Suprapubic skin (tissue), 4 donors: ENCODE results near the gene NFIA. TPM values are rescaled to one million over a fixed set of nuclear protein-coding genes. Genes with fewer than 3 reads are reported as not detected.

ENCODE experiments used
- DNase-seq, 2 donors: peaks; one replicate each; pipeline ENCODE4 v3.0.0-alpha.2; 2019; ENCODE audit warnings: low spot score in 2 of 2
- H3K27ac ChIP-seq: fragments of 200-600 bp; sonication (generic); one replicate; pipeline ENCODE4 v1.5.1; 2019
- H3K27me3 ChIP-seq: fragments of 200-600 bp; sonication (generic); one replicate; pipeline ENCODE4 v1.5.1; 2019
- H3K36me3 ChIP-seq: fragments of 200-600 bp; sonication (generic); one replicate; pipeline ENCODE4 v1.5.1; 2019
- H3K4me1 ChIP-seq: fragments of 200-600 bp; sonication (generic); one replicate; pipeline ENCODE4 v1.5.1; 2019
- H3K4me3 ChIP-seq: fragments of 200-600 bp; sonication (generic); one replicate; pipeline ENCODE4 v1.5.1; 2019; ENCODE audit warnings: mild to moderate bottlenecking
- H3K9me3 ChIP-seq: fragments of 200-600 bp; sonication (generic); one replicate; pipeline ENCODE4 v1.5.1; 2019
- EP300 ChIP-seq: sonication (generic); formaldehyde crosslinking; IDR thresholded peaks from one replicate; pipeline ENCODE4 v1.6.1; 2017; ENCODE audit warnings: antibody characterized with exemption
- POLR2A ChIP-seq, 2 donors: fragments of 450-650 bp; IDR thresholded peaks; one replicate each; pipeline ENCODE4 v1.6.1; 2017; ENCODE audit warnings: antibody characterized with exemption in 2 of 2, mild to moderate bottlenecking in 2 of 2, moderate library complexity in 2 of 2
- POLR2AphosphoS5 ChIP-seq, 3 donors: sonication (generic); formaldehyde crosslinking; IDR thresholded peaks; one replicate each; pipeline ENCODE4 v1.6.1; 2017; ENCODE audit warnings: antibody characterized with exemption in 3 of 3
- WGBS: methylation state at CpG from one replicate; pipeline ENCODE4 v1.1.5; 2018; 5-methylcytosine and 5-hydroxymethylcytosine counted together
- total RNA-seq, 4 donors: library from RNA; depleted of rRNA; stranded (reverse); fragments of >200 nt; gene quantifications; one replicate each; pipeline ENCODE4 v1.1.0, GENCODE V29; 2016
- TF ChIP-seq, protein P1 (sequence below), 2 donors: fragments of 200-600 bp in 1 of 2; fragments of 450-650 bp in 1 of 2; sonication (generic) in 1 of 2; IDR thresholded peaks; one replicate each; pipeline ENCODE4 v1.5.1; 2016 to 2019; ENCODE audit warnings: antibody characterized with exemption in 2 of 2, mild to moderate bottlenecking in 1 of 2, moderate library complexity in 1 of 2

Gene NFIA
- total RNA-seq, 4 donors from 2014 or later, result 30.1 to 54.2 (median 48.2) TPM

DNA sequence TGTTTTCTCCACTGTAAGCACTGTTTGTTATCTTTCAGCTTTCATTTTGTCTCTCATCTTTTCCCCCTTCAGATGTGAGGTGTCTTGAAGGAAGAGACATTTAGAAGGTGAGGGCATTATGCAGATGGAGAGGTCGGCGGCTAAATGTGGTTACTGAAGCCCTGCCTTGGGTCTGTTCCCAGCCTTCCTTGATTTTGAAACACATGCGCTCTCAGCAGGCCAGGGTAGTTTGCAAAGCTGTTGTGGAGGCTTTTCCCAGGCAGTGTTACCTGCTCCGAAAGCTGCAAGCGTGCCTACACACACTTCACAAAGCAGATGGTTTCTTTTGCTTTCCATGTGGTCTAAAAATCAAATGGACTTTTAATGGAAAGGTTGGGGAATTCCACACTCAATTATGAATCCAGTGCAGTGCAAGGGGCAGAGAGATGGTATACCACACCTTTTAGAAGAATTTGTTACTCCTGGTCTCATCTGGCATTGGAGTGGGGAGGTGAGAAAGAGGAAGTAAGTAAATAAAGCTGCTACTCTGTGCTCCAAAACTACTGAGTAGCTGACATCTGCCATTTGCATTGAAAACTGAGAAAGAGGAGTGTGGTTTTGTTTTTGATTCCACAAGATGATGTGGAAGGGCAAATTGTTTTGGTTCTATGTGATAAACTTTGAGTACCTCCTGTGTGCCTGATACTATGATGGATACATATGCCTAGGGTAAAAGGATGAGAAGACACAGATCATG is 91.9 kb downstream of the NFIA start:
- Histone ChIP-seq H3K36me3 (no peaks in the 10 kb centered on the region), H3K9me3 (no peaks in the 10 kb centered on the region), H3K27ac (no peak overlapping the region), H3K4me3 (no peak overlapping the region), H3K4me1 (peaks cover 54% of the 10 kb centered on the region), H3K27me3 (no peaks in the 10 kb centered on the region)
- WGBS, result 90% methylated on average over 5 of the region's 5 CpGs
- TF ChIP-seq POLR2A (IDR thresholded peaks at IDR 0.05), result no peak
- TF ChIP-seq POLR2AphosphoS5 (IDR thresholded peaks at IDR 0.05), result no peak
- no peak for TF ChIP-seq EP300
- TF ChIP-seq, protein P1, sequence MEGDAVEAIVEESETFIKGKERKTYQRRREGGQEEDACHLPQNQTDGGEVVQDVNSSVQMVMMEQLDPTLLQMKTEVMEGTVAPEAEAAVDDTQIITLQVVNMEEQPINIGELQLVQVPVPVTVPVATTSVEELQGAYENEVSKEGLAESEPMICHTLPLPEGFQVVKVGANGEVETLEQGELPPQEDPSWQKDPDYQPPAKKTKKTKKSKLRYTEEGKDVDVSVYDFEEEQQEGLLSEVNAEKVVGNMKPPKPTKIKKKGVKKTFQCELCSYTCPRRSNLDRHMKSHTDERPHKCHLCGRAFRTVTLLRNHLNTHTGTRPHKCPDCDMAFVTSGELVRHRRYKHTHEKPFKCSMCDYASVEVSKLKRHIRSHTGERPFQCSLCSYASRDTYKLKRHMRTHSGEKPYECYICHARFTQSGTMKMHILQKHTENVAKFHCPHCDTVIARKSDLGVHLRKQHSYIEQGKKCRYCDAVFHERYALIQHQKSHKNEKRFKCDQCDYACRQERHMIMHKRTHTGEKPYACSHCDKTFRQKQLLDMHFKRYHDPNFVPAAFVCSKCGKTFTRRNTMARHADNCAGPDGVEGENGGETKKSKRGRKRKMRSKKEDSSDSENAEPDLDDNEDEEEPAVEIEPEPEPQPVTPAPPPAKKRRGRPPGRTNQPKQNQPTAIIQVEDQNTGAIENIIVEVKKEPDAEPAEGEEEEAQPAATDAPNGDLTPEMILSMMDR (IDR thresholded peaks at IDR 0.05), result no peak
- DNase-seq, result no peak

DNA sequence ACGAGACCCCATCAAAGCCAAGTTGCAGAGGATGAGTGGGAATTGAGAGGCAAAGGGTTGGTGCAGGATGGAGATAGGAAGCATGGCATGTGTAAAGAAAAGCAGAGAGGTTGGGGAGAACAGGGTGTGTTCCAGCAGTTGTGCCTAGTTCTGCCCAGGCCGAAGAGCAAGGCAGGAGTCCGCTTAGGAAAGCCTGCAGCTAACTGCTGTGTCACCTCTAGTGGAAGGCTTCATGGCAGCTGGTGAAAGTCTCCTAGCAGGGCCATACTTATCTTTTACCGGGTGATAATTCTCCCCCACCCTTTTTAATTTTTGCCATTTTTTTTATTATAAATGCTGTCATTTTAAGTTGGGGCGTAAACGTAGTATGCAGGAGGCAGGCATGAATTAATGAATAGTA is 93.6 kb downstream of the NFIA start:
- no peak for DNase-seq
- no peaks in the 10 kb centered on the region for H3K9me3 ChIP-seq
- no peaks in the 10 kb centered on the region for H3K27me3 ChIP-seq
- no peaks in the 10 kb centered on the region for H3K36me3 ChIP-seq
- H3K4me3 ChIP-seq, result no peak overlapping the region
- TF ChIP-seq POLR2AphosphoS5 (IDR thresholded peaks at IDR 0.05) (no peak), POLR2A (IDR thresholded peaks at IDR 0.05) (no peak), EP300 (no peak)
- TF ChIP-seq, protein P1 (IDR thresholded peaks at IDR 0.05), result no peak
- H3K4me1 ChIP-seq, result peaks cover 43% of the 10 kb centered on the region
- H3K27ac ChIP-seq, result no peak overlapping the region
- 91% methylated on average over 6 of the region's 6 CpGs for WGBS

DNA sequence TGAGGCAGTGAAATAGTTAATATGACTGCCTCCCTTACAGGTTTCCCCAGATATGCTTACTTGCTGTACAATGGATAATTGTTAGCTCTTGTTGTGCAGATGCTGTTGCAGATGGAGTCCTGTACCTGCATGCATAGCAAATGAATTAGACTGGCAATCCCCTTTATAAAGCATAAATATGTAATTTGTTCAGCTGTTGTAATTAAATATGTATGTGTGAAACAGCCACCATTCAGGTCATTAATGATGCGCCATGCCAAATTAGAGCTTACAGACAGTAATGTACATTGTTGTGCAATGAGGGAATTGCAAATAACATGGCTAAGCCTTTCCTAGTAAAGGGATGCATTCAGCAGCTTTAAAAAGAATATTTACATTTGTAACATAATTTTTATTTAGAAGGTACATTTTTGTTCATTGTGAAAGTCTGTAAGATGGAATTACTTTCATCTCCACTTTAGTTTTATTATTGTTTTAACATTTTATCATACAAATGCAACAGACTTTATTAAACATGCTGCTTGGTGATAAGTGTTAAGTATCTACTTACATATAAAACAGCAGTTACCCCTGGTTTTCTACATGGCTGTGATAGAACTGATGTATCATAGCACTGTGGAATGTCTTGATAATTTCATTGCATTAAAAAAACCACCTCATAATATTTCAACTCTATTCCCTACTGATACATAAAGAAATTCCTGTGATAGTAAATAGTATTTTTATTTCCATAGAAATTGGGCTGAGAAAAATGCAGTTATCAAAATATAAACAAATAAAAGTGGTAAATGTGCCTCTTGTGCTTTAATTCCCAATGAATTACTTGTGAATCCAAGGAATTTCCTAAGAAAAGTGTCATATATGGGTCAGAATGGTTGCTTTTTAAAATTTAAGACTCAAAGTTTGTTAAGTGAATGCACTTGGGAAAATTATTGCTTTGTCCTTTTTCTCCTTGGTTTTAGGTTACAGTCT is 99.0 kb downstream of the NFIA start:
- Histone ChIP-seq H3K27me3 (no peaks in the 10 kb centered on the region), H3K4me3 (no peak overlapping the region), H3K36me3 (no peaks in the 10 kb centered on the region), H3K27ac (peak overlapping the region; percentile 91), H3K4me1 (peaks cover 63% of the 10 kb centered on the region), H3K9me3 (no peaks in the 10 kb centered on the region)
- WGBS, result 86% methylated on average over 1 of the region's 1 CpG
- no peak for DNase-seq
- TF ChIP-seq, protein P1 (IDR thresholded peaks at IDR 0.05), result no peak
- no peak for TF ChIP-seq POLR2AphosphoS5 (IDR thresholded peaks at IDR 0.05)
- TF ChIP-seq POLR2A (IDR thresholded peaks at IDR 0.05), result no peak

DNA sequence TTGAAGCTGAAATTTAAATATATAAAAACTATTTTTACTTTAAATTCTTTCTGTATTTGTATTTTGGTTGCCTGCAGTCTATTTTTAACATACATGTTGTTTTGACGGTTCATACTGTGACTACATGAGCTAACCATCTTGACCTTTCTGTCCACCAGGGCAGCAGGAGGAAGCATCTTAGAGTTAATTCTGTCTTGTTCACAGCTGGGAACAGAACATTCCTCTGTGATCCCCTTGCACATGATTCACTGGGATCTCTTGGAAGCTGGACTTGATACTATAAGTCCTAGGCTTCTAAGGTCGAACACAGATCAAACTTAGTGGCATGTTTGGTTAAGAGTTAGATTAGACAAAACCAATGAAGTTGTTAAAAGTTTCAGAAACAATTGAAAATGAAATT is 99.7 kb downstream of the NFIA start:
- H3K27ac ChIP-seq, result peak overlapping the region; percentile 91
- no peaks in the 10 kb centered on the region for H3K9me3 ChIP-seq
- H3K4me3 ChIP-seq, result no peak overlapping the region
- TF ChIP-seq POLR2A (IDR thresholded peaks at IDR 0.05) (no peak), EP300 (no peak), POLR2AphosphoS5 (IDR thresholded peaks at IDR 0.05) (peak in 2 of 3 donors; percentile 57 to 82)
- TF ChIP-seq, protein P1 (IDR thresholded peaks at IDR 0.05), result no peak
- H3K36me3 ChIP-seq, result no peaks in the 10 kb centered on the region
- H3K27me3 ChIP-seq, result no peaks in the 10 kb centered on the region
- H3K4me1 ChIP-seq, result peaks cover 70% of the 10 kb centered on the region
- 51% methylated on average over 2 of the region's 2 CpGs for WGBS
- DNase-seq, result no peak

- no peak for TF ChIP-seq POLR2AphosphoS5 (IDR thresholded peaks at IDR 0.05)
- TF ChIP-seq, protein P1 (IDR thresholded peaks at IDR 0.05), result no peak
- TF ChIP-seq POLR2A (IDR thresholded peaks at IDR 0.05), result no peak
- TF ChIP-seq EP300, result no peak
- Histone ChIP-seq H3K27ac (peak overlapping the region; percentile 91), H3K4me3 (no peak overlapping the region), H3K36me3 (no peaks in the 10 kb centered on the region), H3K9me3 (no peaks in the 10 kb centered on the region), H3K4me1 (peaks cover 74% of the 10 kb centered on the region), H3K27me3 (no peaks in the 10 kb centered on the region)
- 71% methylated on average over 3 of the region's 3 CpGs for WGBS
- DNase-seq, result no peak
Measured at GRCh38 chr1:61182480-61182879, 100.1 kb downstream of the NFIA start.
